ENCODE measurements around the gene NCK2.

DNA sequence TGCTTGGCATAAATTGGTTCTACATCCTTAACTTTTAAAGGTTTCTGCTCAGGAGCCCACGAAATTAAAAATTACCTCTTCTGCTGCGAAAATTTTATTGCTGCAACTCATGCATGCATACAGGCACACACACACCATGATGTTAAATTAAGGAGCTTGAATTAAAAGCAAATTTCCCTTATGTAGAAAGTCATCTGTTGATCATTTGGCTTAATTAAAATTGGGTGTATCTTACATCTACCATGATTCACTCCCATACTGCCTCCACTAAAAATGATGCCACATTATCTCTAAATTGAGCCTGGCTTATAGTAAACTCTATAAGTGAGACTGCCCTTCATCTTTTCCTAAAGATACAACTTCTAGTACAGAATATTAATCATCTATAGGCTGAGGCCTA, 145.4 kb downstream of the NCK2 start:
- TF ChIP-seq EZH2 (IDR thresholded peaks at IDR 0.05) (no peak), ELF1 (IDR thresholded peaks at IDR 0.05; ENCODE audit: borderline replicate concordance, low read depth) (no peak), POLR2A (IDR thresholded peaks at IDR 0.05; ENCODE audit: borderline replicate concordance, extremely low read depth, insufficient read depth, insufficient read length) (no peak), ZNF274 (IDR thresholded peaks at IDR 0.05; ENCODE audit: low read depth, low read length) (no peak), EGR1 (IDR thresholded peaks at IDR 0.05; ENCODE audit: low read depth) (no peak), REST (IDR thresholded peaks at IDR 0.05; ENCODE audit: low read depth) (no peak), ATF3 (IDR thresholded peaks at IDR 0.05) (no peak), CEBPB (IDR thresholded peaks at IDR 0.05; ENCODE audit: low read depth) (no peak), POLR2AphosphoS5 (IDR thresholded peaks at IDR 0.05; ENCODE audit: low read depth, low read length) (no peak)
- TF ChIP-seq, protein P1, sequence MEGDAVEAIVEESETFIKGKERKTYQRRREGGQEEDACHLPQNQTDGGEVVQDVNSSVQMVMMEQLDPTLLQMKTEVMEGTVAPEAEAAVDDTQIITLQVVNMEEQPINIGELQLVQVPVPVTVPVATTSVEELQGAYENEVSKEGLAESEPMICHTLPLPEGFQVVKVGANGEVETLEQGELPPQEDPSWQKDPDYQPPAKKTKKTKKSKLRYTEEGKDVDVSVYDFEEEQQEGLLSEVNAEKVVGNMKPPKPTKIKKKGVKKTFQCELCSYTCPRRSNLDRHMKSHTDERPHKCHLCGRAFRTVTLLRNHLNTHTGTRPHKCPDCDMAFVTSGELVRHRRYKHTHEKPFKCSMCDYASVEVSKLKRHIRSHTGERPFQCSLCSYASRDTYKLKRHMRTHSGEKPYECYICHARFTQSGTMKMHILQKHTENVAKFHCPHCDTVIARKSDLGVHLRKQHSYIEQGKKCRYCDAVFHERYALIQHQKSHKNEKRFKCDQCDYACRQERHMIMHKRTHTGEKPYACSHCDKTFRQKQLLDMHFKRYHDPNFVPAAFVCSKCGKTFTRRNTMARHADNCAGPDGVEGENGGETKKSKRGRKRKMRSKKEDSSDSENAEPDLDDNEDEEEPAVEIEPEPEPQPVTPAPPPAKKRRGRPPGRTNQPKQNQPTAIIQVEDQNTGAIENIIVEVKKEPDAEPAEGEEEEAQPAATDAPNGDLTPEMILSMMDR (IDR thresholded peaks at IDR 0.05 in 2 of 3, conservative IDR thresholded peaks at IDR 0.05 in 1 of 3; ENCODE audit: borderline replicate concordance in 1 of 3, insufficient read depth in 1 of 3, low read depth in 2 of 3, low read length in 2 of 3): no peak
